ENCODE results near the gene LIMS1.
A peak's percentile ranks its signal among the peaks of the same experiment; 100 is the strongest.

LIMS1 gene

DNA sequence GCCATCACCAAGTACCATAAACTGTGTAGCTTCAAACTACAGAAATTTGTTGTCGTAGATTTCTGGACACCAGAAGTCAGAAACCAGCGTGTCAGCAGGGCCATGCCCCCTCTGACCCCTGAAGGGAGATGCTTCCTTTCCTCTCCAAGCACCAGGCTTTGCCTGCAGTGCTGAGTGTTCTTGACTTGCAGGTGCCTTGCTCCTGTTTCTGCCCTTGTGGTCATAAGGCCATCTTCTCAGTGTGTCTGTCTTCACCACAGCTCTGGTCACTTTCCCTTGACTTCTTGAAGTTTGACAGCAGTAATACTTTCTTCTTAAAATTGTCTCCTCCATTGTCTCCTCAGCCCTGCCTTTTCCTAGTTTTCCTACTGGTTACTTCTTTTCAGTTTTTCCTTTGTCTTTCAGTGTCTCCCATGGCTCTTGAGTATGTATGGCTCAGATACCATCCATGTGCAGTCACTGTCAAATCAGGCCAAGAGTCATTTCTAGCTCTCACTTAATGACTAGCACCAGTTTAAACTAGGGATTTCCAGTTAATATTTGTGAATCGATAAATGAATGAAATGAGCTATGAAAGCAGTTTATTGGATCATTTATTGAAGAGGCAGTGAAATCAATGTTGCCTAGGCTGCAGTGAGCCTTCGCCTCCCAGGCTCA lies 93.8 kb downstream of the LIMS1 start:
- Histone ChIP-seq H3K9ac (ENCODE audit: low read length) (no peak overlapping the region), H3K4me3 (ENCODE audit: low read length) (no peak overlapping the region), H3K27me3 (replicated peaks; ENCODE audit: control insufficient read depth, insufficient read depth, low read length) (no peaks in the 10 kb centered on the region), H3K4me1 (ENCODE audit: control insufficient read depth, insufficient read depth, low read length) (peaks cover 29% of the 10 kb centered on the region), H3K36me3 (ENCODE audit: control insufficient read depth, insufficient read depth, low read length, severe bottlenecking) (no peaks in the 10 kb centered on the region), H3K9me3 (ENCODE audit: control insufficient read depth, low read length) (no peaks in the 10 kb centered on the region)
- no peak for DNase-seq (ENCODE audit: low read depth)

DNA sequence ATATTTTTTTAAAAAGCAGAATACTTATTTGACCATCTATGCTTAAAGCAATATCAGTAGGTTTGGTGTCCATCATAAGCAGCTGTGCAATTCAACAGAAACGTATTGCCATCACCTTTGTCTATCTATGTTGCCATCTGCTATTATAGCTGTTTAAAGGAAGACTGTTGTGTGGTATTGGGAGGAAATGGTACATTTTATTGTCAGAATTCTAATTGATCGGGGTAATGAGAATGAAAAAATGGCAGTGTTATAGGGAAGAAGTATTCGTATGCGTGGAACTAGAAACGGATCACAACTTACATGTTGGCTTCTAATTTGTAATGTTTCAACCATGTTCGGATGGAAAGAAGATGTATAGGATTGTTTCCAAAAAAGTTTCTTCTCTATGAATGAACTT lies 94.7 kb downstream of the LIMS1 start:
- DNase-seq (ENCODE audit: low read depth): no peak
- H3K4me1 ChIP-seq (ENCODE audit: control insufficient read depth, insufficient read depth, low read length): peaks cover 30% of the 10 kb centered on the region
- H3K4me3 ChIP-seq (ENCODE audit: low read length): no peak overlapping the region

DNA sequence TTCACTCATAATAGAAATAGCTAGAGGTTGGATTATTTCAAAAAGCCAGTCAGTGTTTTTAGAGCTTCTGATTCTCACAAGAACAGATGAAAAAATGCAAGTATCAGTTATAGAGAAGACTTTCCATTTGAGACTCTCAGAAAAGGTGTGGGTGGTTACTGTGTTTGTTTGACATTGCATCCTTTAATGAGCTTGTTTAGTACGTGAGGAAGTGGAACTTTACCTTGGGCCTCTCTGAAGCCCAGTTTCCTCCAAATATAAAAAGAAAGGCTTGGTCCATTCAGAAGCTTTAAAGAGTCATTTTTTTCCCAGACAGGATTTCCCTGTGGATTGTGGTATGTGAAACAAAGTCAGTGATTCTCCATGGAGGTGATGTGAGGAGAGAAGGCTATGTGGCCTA lies 95.1 kb downstream of the LIMS1 start:
- Histone ChIP-seq H3K9me3 (ENCODE audit: control insufficient read depth, low read length) (no peaks in the 10 kb centered on the region), H3K4me1 (ENCODE audit: control insufficient read depth, insufficient read depth, low read length) (peaks cover 31% of the 10 kb centered on the region), H3K4me3 (ENCODE audit: low read length) (no peak overlapping the region), H3K36me3 (ENCODE audit: control insufficient read depth, insufficient read depth, low read length, severe bottlenecking) (no peaks in the 10 kb centered on the region), H3K9ac (ENCODE audit: low read length) (no peak overlapping the region), H3K27me3 (replicated peaks; ENCODE audit: control insufficient read depth, insufficient read depth, low read length) (no peaks in the 10 kb centered on the region)
- no peak for DNase-seq (ENCODE audit: low read depth)

More for the DNA sequence above, 94.7 kb downstream of the LIMS1 start:
- H3K36me3 ChIP-seq (ENCODE audit: control insufficient read depth, insufficient read depth, low read length, severe bottlenecking): no peaks in the 10 kb centered on the region
- H3K9me3 ChIP-seq (ENCODE audit: control insufficient read depth, low read length): no peaks in the 10 kb centered on the region
- H3K9ac ChIP-seq (ENCODE audit: low read length): no peak overlapping the region
- no peaks in the 10 kb centered on the region for H3K27me3 ChIP-seq (replicated peaks; ENCODE audit: control insufficient read depth, insufficient read depth, low read length)

DNA sequence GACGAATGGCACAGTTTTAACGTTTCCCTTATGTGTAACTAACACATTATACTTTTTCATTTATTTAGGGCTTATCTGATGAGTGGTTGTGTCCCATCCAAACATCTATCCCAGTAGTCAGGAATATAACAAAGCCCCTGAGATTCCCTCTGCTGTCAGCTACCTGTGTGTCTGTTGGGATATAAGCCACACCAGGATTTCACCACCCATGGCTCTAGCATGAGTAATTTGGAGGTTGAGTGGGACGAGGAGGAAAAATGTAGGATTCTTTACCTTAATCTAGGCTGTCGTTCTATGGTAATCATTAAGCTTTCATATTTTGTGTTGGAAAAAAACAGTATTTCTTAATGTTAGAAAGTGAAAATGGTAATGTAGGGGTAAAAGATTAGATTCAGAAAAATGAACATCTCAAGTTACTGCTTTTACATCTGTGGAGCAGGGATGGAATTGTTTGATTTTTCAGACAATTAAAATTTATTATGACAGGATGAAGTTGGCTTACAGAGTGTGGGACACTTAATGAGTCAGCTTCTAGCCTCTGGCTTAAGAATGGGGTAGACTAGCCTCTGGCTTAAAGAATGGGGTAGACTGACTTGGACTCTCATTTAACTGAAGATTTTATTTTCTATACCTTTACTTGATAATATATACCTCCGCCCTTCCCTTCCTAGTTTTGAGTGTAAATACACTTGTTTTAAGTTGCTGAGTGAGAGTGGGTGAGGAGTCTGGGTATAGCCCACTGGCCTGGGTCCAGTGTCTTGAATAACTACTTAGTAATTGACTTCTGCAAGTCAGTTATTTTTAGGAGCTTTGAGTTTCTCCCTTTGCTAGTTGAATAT lies 96.5 kb downstream of the LIMS1 start:
- Histone ChIP-seq H3K4me3 (ENCODE audit: low read length) (no peak overlapping the region), H3K36me3 (ENCODE audit: control insufficient read depth, insufficient read depth, low read length, severe bottlenecking) (no peaks in the 10 kb centered on the region), H3K27me3 (replicated peaks; ENCODE audit: control insufficient read depth, insufficient read depth, low read length) (no peaks in the 10 kb centered on the region), H3K9me3 (ENCODE audit: control insufficient read depth, low read length) (no peaks in the 10 kb centered on the region), H3K4me1 (ENCODE audit: control insufficient read depth, insufficient read depth, low read length) (peaks cover 38% of the 10 kb centered on the region), H3K9ac (ENCODE audit: low read length) (no peak overlapping the region)
- no peak for DNase-seq (ENCODE audit: low read depth)

DNA sequence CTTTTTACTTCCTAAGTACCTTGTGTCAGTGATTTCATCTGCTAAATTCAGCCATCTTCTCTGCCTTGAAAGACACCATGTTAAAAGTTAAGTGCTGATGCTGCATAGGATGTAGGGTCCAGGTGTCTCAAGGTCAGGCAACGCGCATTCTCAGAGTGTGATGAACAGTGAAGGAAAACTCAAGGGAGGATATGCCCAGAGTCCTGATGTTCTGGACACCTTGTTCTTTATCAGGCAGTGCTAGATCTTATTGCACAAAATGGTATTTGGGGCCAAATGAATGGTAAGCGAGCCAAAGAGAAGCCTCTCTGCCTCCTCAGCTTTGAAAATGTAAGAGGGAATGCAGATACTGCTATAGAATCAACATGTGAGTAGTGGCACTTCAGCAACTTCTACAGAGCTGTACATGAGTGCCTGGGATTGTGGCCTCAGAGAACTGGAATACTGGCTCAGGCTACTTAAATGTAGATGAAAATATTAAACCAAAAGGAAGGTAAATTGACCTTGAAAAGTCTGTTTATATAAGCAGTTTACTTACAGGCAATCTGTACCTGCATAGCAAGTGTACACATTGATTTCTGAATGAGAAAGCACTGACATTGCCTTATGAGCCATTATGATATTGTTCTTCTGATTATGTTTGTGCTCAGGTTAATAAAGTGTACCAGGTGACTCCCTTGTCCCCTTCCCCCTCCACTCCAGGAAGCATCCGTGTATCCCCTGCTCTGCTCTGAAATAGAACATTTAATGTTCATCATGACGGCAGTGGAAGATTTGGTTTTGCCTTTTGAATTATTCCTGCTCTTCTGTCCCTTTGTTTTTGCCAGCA lies 98.3 kb downstream of the LIMS1 start:
- H3K9me3 ChIP-seq (ENCODE audit: control insufficient read depth, low read length): no peaks in the 10 kb centered on the region
- H3K4me1 ChIP-seq (ENCODE audit: control insufficient read depth, insufficient read depth, low read length): peaks cover 55% of the 10 kb centered on the region
- DNase-seq (ENCODE audit: low read depth): no peak

DNA sequence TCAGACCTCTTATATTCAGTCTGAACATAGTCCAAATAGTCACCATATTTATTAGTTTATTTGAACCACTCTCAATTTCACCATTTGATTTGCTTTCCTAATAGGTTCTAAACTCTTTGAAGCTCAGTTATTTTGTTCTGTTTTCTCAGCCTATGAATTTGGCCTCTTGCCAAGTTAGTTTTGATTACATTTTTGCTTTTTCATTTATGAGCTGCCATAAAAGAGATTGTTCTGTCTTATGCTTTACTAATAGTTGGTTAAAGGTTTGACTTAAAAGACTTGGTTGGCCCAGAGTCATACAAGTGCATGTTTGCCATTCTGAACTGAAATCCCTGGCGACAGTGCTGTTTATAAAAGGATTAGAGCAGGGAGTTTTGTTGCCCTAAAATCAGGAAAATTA lies 99.1 kb downstream of the LIMS1 start:
- Histone ChIP-seq H3K4me3 (ENCODE audit: low read length) (no peak overlapping the region), H3K4me1 (ENCODE audit: control insufficient read depth, insufficient read depth, low read length) (peaks cover 62% of the 10 kb centered on the region), H3K27me3 (replicated peaks; ENCODE audit: control insufficient read depth, insufficient read depth, low read length) (no peaks in the 10 kb centered on the region), H3K36me3 (ENCODE audit: control insufficient read depth, insufficient read depth, low read length, severe bottlenecking) (no peaks in the 10 kb centered on the region), H3K9me3 (ENCODE audit: control insufficient read depth, low read length) (no peaks in the 10 kb centered on the region), H3K9ac (ENCODE audit: low read length) (no peak overlapping the region)
- DNase-seq (ENCODE audit: low read depth): no peak

More for the DNA sequence above, 98.3 kb downstream of the LIMS1 start:
- Histone ChIP-seq H3K27me3 (replicated peaks; ENCODE audit: control insufficient read depth, insufficient read depth, low read length) (no peaks in the 10 kb centered on the region), H3K9ac (ENCODE audit: low read length) (no peak overlapping the region), H3K36me3 (ENCODE audit: control insufficient read depth, insufficient read depth, low read length, severe bottlenecking) (no peaks in the 10 kb centered on the region), H3K4me3 (ENCODE audit: low read length) (no peak overlapping the region)

DNA sequence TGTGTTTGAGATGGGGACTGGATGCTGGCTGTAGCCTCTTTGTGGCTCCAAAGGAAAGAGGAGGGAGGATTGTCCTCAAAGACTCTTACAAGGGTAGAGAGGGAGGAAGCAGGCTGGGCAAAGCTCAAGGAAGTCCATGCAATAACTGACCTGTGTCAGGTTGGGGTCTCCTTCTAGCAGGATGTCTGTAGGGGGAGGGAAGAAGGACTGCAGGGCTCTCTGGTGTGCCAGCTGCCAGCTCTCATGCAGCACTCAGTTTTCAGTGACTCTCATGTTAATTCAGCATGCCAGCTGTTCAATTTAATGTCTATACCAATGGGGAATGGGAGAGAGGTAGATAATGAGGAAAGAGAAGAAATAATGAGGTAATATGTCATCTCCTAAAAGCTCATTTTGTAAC lies 99.7 kb downstream of the LIMS1 start:
- DNase-seq (ENCODE audit: low read depth): no peak
- no peaks in the 10 kb centered on the region for H3K9me3 ChIP-seq (ENCODE audit: control insufficient read depth, low read length)
- no peak overlapping the region for H3K4me3 ChIP-seq (ENCODE audit: low read length)
- no peaks in the 10 kb centered on the region for H3K27me3 ChIP-seq (replicated peaks; ENCODE audit: control insufficient read depth, insufficient read depth, low read length)
- no peaks in the 10 kb centered on the region for H3K36me3 ChIP-seq (ENCODE audit: control insufficient read depth, insufficient read depth, low read length, severe bottlenecking)
- H3K9ac ChIP-seq (ENCODE audit: low read length): no peak overlapping the region
- peaks cover 64% of the 10 kb centered on the region for H3K4me1 ChIP-seq (ENCODE audit: control insufficient read depth, insufficient read depth, low read length)

DNA sequence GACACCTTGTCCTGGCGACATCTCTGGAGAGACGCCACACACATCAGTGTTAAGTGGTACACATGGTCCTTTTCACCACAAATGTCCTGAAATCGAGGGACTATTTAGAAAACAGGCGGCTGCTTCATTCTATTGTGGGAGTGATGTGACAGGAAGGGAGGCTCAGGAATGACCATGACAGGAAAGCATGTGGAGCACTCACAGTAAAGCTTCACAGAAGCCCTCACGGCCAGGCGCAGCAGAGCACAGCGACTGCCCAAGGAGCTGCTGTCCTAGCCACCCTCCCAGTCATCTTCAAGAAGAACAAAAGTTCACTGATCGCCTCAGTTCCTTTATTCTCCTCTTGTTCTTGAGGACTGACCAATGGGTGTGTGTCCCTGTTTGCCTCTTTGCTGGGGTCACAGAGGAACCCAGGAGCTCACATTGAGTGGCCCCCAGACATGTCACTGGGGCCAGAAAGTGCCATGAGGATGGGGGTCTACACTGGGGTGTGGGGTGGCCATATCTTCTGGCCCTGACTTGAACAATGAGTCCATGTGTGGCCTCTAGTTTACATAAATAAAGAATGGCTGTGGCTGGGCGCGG lies 100.4 kb downstream of the LIMS1 start:
- Histone ChIP-seq H3K36me3 (ENCODE audit: control insufficient read depth, insufficient read depth, low read length, severe bottlenecking) (no peaks in the 10 kb centered on the region), H3K4me1 (ENCODE audit: control insufficient read depth, insufficient read depth, low read length) (peaks cover 69% of the 10 kb centered on the region), H3K27me3 (replicated peaks; ENCODE audit: control insufficient read depth, insufficient read depth, low read length) (no peaks in the 10 kb centered on the region), H3K9me3 (ENCODE audit: control insufficient read depth, low read length) (no peaks in the 10 kb centered on the region), H3K9ac (ENCODE audit: low read length) (no peak overlapping the region), H3K4me3 (ENCODE audit: low read length) (no peak overlapping the region)
- no peak for DNase-seq (ENCODE audit: low read depth)

DNA sequence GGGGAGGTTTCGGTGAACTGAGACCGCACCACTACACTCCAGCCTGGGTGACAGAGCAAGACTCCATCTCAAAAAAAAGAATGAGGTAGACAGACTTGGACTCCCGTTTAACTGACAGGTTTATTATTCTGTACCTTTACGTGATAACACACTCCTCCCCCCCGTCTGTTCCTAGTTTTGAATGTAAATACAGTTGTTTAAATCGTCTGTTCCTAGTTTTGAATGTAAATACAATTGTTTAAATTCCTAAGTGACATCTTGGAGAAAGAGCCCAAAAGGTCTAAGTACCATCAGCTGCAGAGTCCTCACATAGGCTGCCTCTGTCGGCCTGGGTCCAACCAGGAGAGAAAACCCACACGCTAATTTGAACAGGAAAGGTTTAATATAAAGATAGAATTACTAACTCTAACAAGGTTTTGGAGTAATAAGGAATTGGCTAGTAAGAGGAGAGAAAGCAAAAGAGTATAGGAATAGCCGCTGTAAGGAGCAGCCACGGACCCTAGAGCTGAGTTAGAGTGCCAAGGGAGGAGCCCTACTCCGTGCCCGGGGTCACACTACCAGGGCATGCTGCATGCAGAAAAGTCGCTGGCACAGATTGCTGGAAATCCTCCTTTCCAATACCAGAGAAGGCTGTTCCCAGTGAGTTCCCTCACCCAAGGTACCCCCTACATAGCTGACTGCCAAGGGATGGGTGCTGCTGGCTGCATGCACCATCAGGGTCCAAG lies 101.5 kb downstream of the LIMS1 start:
- peaks cover 81% of the 10 kb centered on the region for H3K4me1 ChIP-seq (ENCODE audit: control insufficient read depth, insufficient read depth, low read length)
- no peaks in the 10 kb centered on the region for H3K36me3 ChIP-seq (ENCODE audit: control insufficient read depth, insufficient read depth, low read length, severe bottlenecking)
- H3K4me3 ChIP-seq (ENCODE audit: low read length): no peak overlapping the region
- H3K9me3 ChIP-seq (ENCODE audit: control insufficient read depth, low read length): no peaks in the 10 kb centered on the region
- H3K27me3 ChIP-seq (replicated peaks; ENCODE audit: control insufficient read depth, insufficient read depth, low read length): no peaks in the 10 kb centered on the region
- DNase-seq (ENCODE audit: low read depth): no peak
- H3K9ac ChIP-seq (ENCODE audit: low read length): peak overlapping the region; percentile 11

DNA sequence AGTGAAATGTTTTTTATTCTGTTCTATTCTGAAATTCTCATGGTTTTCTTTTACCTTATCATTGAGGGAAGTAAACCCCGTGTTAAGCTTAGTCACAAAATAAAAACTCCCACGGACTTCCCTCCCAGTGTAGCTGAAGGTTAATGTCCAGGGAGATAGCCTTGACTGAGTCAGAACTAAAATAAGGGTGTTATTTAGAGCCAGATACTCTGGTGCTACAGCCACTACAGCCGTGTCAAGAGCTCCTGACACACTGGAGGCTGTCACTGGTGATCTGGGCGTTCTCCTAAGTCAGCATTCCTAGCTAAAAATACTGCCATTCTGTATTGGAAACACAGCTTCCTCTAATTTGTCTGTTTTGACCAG lies 103.0 kb downstream of the LIMS1 start:
- H3K9ac ChIP-seq (ENCODE audit: low read length): peak overlapping the region; percentile 43
- no peak overlapping the region for H3K4me3 ChIP-seq (ENCODE audit: low read length)
- H3K36me3 ChIP-seq (ENCODE audit: control insufficient read depth, insufficient read depth, low read length, severe bottlenecking): no peaks in the 10 kb centered on the region
- H3K27me3 ChIP-seq (replicated peaks; ENCODE audit: control insufficient read depth, insufficient read depth, low read length): no peaks in the 10 kb centered on the region
- no peaks in the 10 kb centered on the region for H3K9me3 ChIP-seq (ENCODE audit: control insufficient read depth, low read length)
- peak; percentile 74 for DNase-seq (ENCODE audit: low read depth)
- peaks cover 82% of the 10 kb centered on the region for H3K4me1 ChIP-seq (ENCODE audit: control insufficient read depth, insufficient read depth, low read length)

Measured in adipocyte (in vitro differentiated cells).